ENCODE measurements around the gene PTPRC. TPM values are rescaled to one million over a fixed set of nuclear protein-coding genes. Genes with fewer than 3 reads are reported as not detected.

Gene PTPRC
- total RNA-seq, 1 donor from 2014 or later, result not detected

GRCh38 chr1:198681252-198681651, 42.4 kb downstream of the PTPRC start:
- Mint-ChIP-seq H3K4me1 (peaks cover 34% of the 10 kb centered on the region), H3K27me3 (ENCODE audit: low read depth) (no peaks in the 10 kb centered on the region), H3K36me3 (ENCODE audit: low read depth) (no peaks in the 10 kb centered on the region), H3K27ac (ENCODE audit: unreplicated experiment) (no peak overlapping the region), H3K9me3 (no peaks in the 10 kb centered on the region), H3K4me3 (no peak overlapping the region)
- TF ChIP-seq, protein P1, sequence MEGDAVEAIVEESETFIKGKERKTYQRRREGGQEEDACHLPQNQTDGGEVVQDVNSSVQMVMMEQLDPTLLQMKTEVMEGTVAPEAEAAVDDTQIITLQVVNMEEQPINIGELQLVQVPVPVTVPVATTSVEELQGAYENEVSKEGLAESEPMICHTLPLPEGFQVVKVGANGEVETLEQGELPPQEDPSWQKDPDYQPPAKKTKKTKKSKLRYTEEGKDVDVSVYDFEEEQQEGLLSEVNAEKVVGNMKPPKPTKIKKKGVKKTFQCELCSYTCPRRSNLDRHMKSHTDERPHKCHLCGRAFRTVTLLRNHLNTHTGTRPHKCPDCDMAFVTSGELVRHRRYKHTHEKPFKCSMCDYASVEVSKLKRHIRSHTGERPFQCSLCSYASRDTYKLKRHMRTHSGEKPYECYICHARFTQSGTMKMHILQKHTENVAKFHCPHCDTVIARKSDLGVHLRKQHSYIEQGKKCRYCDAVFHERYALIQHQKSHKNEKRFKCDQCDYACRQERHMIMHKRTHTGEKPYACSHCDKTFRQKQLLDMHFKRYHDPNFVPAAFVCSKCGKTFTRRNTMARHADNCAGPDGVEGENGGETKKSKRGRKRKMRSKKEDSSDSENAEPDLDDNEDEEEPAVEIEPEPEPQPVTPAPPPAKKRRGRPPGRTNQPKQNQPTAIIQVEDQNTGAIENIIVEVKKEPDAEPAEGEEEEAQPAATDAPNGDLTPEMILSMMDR (conservative IDR thresholded peaks at IDR 0.05), result no peak
- DNase-seq (ENCODE audit: low read depth, low spot score), result no peak

GRCh38 chr1:198681831-198682759, 43.3 kb downstream of the PTPRC start:
- Mint-ChIP-seq H3K4me3 (peak overlapping the region; percentile 58), H3K9me3 (no peaks in the 10 kb centered on the region), H3K27ac (ENCODE audit: unreplicated experiment) (peak overlapping the region; percentile 84), H3K27me3 (ENCODE audit: low read depth) (no peaks in the 10 kb centered on the region), H3K4me1 (peaks cover 34% of the 10 kb centered on the region), H3K36me3 (ENCODE audit: low read depth) (no peaks in the 10 kb centered on the region)
- peak; percentile 11 for DNase-seq (ENCODE audit: low read depth, low spot score)
- TF ChIP-seq, protein P1 (conservative IDR thresholded peaks at IDR 0.05), result no peak

DNA sequence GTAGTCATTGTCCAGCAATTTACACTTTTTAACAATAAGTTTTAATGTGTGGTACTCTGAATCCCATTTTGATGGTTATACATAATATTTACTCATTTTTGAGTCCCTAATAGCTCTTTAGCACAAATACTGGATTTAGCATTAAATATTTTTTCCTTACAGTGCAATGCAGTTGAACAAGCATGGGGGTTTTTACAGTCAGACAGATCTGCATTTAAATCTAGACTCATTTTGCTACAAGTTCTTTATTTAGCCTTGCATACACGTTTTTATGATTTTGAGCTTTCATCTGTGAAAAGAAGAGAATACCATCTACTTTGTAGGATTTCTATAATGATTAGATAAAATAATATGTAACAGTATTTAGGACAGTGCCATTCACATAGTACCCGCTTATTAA, 44.0 kb downstream of the PTPRC start:
- H3K36me3 Mint-ChIP-seq (ENCODE audit: low read depth), result no peaks in the 10 kb centered on the region
- H3K4me3 Mint-ChIP-seq, result no peak overlapping the region
- no peak overlapping the region for H3K27ac Mint-ChIP-seq (ENCODE audit: unreplicated experiment)
- H3K27me3 Mint-ChIP-seq (ENCODE audit: low read depth), result no peaks in the 10 kb centered on the region
- TF ChIP-seq, protein P1 (conservative IDR thresholded peaks at IDR 0.05), result no peak
- no peak for DNase-seq (ENCODE audit: low read depth, low spot score)
- H3K9me3 Mint-ChIP-seq, result no peaks in the 10 kb centered on the region
- H3K4me1 Mint-ChIP-seq, result peaks cover 34% of the 10 kb centered on the region

DNA sequence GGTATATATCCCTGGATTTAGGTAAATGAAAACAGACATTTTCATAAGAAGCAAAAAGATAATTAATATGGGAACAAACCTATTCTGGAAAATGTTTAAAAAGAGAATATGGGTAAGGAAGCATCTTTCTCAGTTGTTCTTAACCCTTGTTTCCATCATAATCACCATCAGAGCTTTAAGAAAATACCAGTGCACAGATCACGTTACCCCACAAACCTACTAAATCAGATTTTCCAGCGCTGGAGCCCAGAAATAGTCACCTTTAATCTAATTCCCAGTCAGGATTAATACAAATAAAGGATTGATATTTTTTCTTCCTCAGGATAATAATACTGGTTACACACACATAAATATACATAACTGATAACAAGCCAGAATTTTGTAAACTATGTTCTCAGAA, 44.6 kb downstream of the PTPRC start:
- TF ChIP-seq, protein P1 (conservative IDR thresholded peaks at IDR 0.05), result no peak
- no peak overlapping the region for H3K4me3 Mint-ChIP-seq
- peaks cover 34% of the 10 kb centered on the region for H3K4me1 Mint-ChIP-seq
- DNase-seq (ENCODE audit: low read depth, low spot score), result no peak
- H3K27me3 Mint-ChIP-seq (ENCODE audit: low read depth), result no peaks in the 10 kb centered on the region
- no peaks in the 10 kb centered on the region for H3K9me3 Mint-ChIP-seq
- H3K27ac Mint-ChIP-seq (ENCODE audit: unreplicated experiment), result no peak overlapping the region
- H3K36me3 Mint-ChIP-seq (ENCODE audit: low read depth), result no peaks in the 10 kb centered on the region

DNA sequence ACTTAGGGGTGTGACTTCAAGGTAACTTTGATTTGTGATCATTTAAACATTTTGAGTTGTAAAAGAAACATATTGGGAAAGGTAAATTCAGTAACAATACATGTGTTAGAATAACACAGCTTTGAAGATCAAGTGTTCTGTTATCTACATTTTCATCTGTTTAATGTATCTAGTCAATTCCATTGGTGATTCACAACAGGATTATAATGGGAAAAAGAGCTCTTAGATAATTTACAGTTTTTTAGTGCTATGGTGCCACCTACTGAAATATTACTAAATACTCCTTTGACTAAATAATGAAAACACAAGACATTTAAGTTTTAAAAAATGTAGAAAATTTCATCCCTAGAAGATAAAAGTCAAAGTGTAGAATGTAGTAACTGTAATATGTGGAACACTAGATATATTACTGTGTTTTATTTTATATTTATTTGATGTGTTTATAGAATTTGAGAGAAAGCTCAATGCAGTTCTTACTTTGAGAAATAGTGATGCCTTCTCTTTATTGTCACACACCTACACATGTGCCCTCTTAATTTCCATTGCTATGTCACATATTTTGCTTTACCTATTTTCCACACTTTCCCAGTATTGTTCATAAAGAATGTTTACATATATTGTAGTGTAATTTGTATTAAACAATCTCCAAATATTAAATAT, 47.4 kb downstream of the PTPRC start:
- no peak overlapping the region for H3K27ac Mint-ChIP-seq (ENCODE audit: unreplicated experiment)
- TF ChIP-seq, protein P1 (conservative IDR thresholded peaks at IDR 0.05), result peak; percentile 69
- DNase-seq (ENCODE audit: low read depth, low spot score), result no peak
- H3K27me3 Mint-ChIP-seq (ENCODE audit: low read depth), result no peaks in the 10 kb centered on the region
- no peaks in the 10 kb centered on the region for H3K36me3 Mint-ChIP-seq (ENCODE audit: low read depth)
- peaks cover 21% of the 10 kb centered on the region for H3K4me1 Mint-ChIP-seq
- no peaks in the 10 kb centered on the region for H3K9me3 Mint-ChIP-seq
- no peak overlapping the region for H3K4me3 Mint-ChIP-seq
